Measurements from ENCODE around the gene GOSR2. TPM values are rescaled to one million over a fixed set of nuclear protein-coding genes. Genes with fewer than 3 reads are reported as not detected.

GOSR2 gene
- total and polyA plus RNA-seq, 2 donors (not counting 3 experiments of a cell fraction or from before 2014, with no cell fraction given), result 48.6 to 54.7 TPM

GRCh38 chr17:46971647-46972300 is 48.8 kb downstream of the GOSR2 start:
- no TSS peak for BruUV-seq (replicated peaks)
- Histone ChIP-seq H3K79me2 (ENCODE audit: control insufficient read depth, insufficient read depth, low read length) (no peaks in the 10 kb centered on the region), H3K4me2 (ENCODE audit: insufficient read depth, low read length) (no peak overlapping the region), H2AFZ (ENCODE audit: low read depth, low read length) (no peak overlapping the region), H3K4me3 (replicated peaks in 1 of 3; ENCODE audit: insufficient read depth in 1 of 3, low read depth in 1 of 3, low read length in 3 of 3) (no peak overlapping the region), H3K9me1 (replicated peaks; ENCODE audit: control insufficient read depth, extremely low read depth, insufficient read depth, low read length) (no peaks in the 10 kb centered on the region), H4K20me1 (replicated peaks; ENCODE audit: control insufficient read depth, extremely low read depth, insufficient read depth, low read length) (no peaks in the 10 kb centered on the region), H3K9me3 (replicated peaks; ENCODE audit: control insufficient read depth, insufficient read depth, low read length) (no peaks in the 10 kb centered on the region), H3K4me1 (ENCODE audit: control insufficient read depth, extremely low read depth, insufficient read depth, low read length) (no peaks in the 10 kb centered on the region), H3K27me3 (ENCODE audit: control insufficient read depth in 2 of 2, insufficient read depth in 2 of 2, low read length in 2 of 2) (peaks cover 3 to 13% of the 10 kb centered on the region in 2 experiments), H3K9ac (replicated peaks; ENCODE audit: extremely low read depth, insufficient read depth, low read length) (no peak overlapping the region), H3K27ac (ENCODE audit: insufficient read depth, low read depth, low read length) (no peak overlapping the region), H3K36me3 (ENCODE audit: control insufficient read depth in 2 of 2, extremely low read depth in 1 of 2, insufficient read depth in 2 of 2, low read length in 2 of 2) (no peaks in the 10 kb centered on the region)
- DNase-seq (ENCODE audit: low read depth, low spot score), result no peak
- no peak for FAIRE-seq
- CTCF ChIA-PET, result interaction anchor here (1.3 kb wide), 1 partner anchor 31 kb away, joined by 4 read pairs; no protein-coding TSS in a partner anchor
- TF ChIP-seq GATA2 (IDR thresholded peaks at IDR 0.05; ENCODE audit: insufficient read depth, insufficient read length, low read depth, low read length), result no peak
- TF ChIP-seq JUN (IDR thresholded peaks at IDR 0.05; ENCODE audit: borderline replicate concordance, insufficient read depth, insufficient read length, low read depth), result no peak
- POLR2A ChIA-PET, result no interaction called here
- dilution Hi-C loops (cut with MboI; ENCODE audit: extremely low pct_ligation_motif_present, low sequenced_read_pairs) (no loop called here), intact Hi-C loops (cut with micrococcal nuclease) (no loop called here)

GRCh38 chr17:46972346-46972745 is 49.4 kb downstream of the GOSR2 start:
- dilution Hi-C loops (cut with MboI; ENCODE audit: extremely low pct_ligation_motif_present, low sequenced_read_pairs), result no loop called here
- POLR2A ChIA-PET, result no interaction called here

More at GRCh38 chr17:46972346-46972745, 49.4 kb downstream of the GOSR2 start:
- Histone ChIP-seq H3K9me3 (replicated peaks; ENCODE audit: control insufficient read depth, insufficient read depth, low read length) (no peaks in the 10 kb centered on the region), H3K27ac (ENCODE audit: insufficient read depth, low read depth, low read length) (no peak overlapping the region), H3K9me1 (replicated peaks; ENCODE audit: control insufficient read depth, extremely low read depth, insufficient read depth, low read length) (no peaks in the 10 kb centered on the region), H2AFZ (ENCODE audit: low read depth, low read length) (no peak overlapping the region), H3K4me3 (replicated peaks in 1 of 3; ENCODE audit: insufficient read depth in 1 of 3, low read depth in 1 of 3, low read length in 3 of 3) (no peak overlapping the region), H4K20me1 (replicated peaks; ENCODE audit: control insufficient read depth, extremely low read depth, insufficient read depth, low read length) (no peaks in the 10 kb centered on the region), H3K9ac (replicated peaks; ENCODE audit: extremely low read depth, insufficient read depth, low read length) (no peak overlapping the region), H3K79me2 (ENCODE audit: control insufficient read depth, insufficient read depth, low read length) (no peaks in the 10 kb centered on the region), H3K36me3 (ENCODE audit: control insufficient read depth in 2 of 2, extremely low read depth in 1 of 2, insufficient read depth in 2 of 2, low read length in 2 of 2) (no peaks in the 10 kb centered on the region), H3K4me1 (ENCODE audit: control insufficient read depth, extremely low read depth, insufficient read depth, low read length) (no peaks in the 10 kb centered on the region), H3K27me3 (ENCODE audit: control insufficient read depth in 2 of 2, insufficient read depth in 2 of 2, low read length in 2 of 2) (peaks cover 9 to 16% of the 10 kb centered on the region in 2 experiments), H3K4me2 (ENCODE audit: insufficient read depth, low read length) (no peak overlapping the region)
- intact Hi-C loops (cut with micrococcal nuclease), result no loop called here
- DNase-seq (ENCODE audit: low read depth, low spot score) (no peak), FAIRE-seq (no peak)
- no TSS peak for BruUV-seq (replicated peaks)
- TF ChIP-seq POLR2AphosphoS5 (IDR thresholded peaks at IDR 0.05; ENCODE audit: insufficient read depth, low read depth, low read length) (no peak), POLR2A (IDR thresholded peaks at IDR 0.05; ENCODE audit: low read depth, low read length) (no peak), CTCF (IDR thresholded peaks at IDR 0.05; ENCODE audit: extremely low read depth in 1 of 2, insufficient read depth in 1 of 2, low read depth in 1 of 2, low read length in 2 of 2) (no peak), MYC (IDR thresholded peaks at IDR 0.05; ENCODE audit: low read depth, low read length) (no peak), EZH2 (IDR thresholded peaks at IDR 0.05; ENCODE audit: borderline replicate concordance, low read depth, low read length, severe bottlenecking) (no peak), JUN (IDR thresholded peaks at IDR 0.05; ENCODE audit: borderline replicate concordance, insufficient read depth, insufficient read length, low read depth) (no peak), GATA2 (IDR thresholded peaks at IDR 0.05; ENCODE audit: insufficient read depth, insufficient read length, low read depth, low read length) (no peak), FOS (IDR thresholded peaks at IDR 0.05; ENCODE audit: borderline replicate concordance, insufficient read depth, low read length) (no peak)
- TF ChIP-seq, protein P1, sequence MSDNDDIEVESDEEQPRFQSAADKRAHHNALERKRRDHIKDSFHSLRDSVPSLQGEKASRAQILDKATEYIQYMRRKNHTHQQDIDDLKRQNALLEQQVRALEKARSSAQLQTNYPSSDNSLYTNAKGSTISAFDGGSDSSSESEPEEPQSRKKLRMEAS (IDR thresholded peaks at IDR 0.05; ENCODE audit: insufficient read depth, insufficient read length), result no peak
- CTCF ChIA-PET, result interaction anchor here (1.3 kb wide), 1 partner anchor 31 kb away, joined by 4 read pairs; no protein-coding TSS in a partner anchor
